GM12878 (cell line): ENCODE measurements around the gene TMEM170B. TPM values are rescaled to one million over a fixed set of nuclear protein-coding genes. Genes with fewer than 3 reads are reported as not detected.

Experiments
- ATAC-seq: fragments of 200-7000 bp; cut with Tn5 transposase; 3 replicates; pipeline ENCODE4 v1.9.1; 2020; ENCODE audit warnings: mild to moderate bottlenecking, moderate library complexity
- BruUV-seq: library from RNA; stranded (reverse); fragments of 400-500 nt; replicated peaks from 2 replicates; lab custom pipeline; 2021; lab: Mats Ljungman, UMichigan
- CTCF ChIA-PET: fragments of 300-600 bp; sonication (Branson Sonifier 250); formaldehyde crosslinking; extraction: SDS; loops from one replicate; lab custom pipeline; 2021; ENCODE audit warnings: inconsistent platforms; lab: Yijun Ruan, JAX
- POLR2A ChIA-PET: fragments of 350-600 bp; formaldehyde crosslinking; extraction: SDS; loops from one replicate; lab custom pipeline; 2021; ENCODE audit warnings: inconsistent platforms; lab: Charles Lee
- RAD21 ChIA-PET: fragments of 300-600 bp; sonication (Branson Sonifier 250); formaldehyde crosslinking; loops from one replicate; lab custom pipeline; 2023; ENCODE audit warnings: antibody characterized with exemption; ENCODE audit not compliant: unreplicated experiment; lab: Charles Lee
- SMC1A ChIA-PET: fragments of 300-600 bp; sonication (Branson Sonifier 250); formaldehyde crosslinking; loops from one replicate; lab custom pipeline; 2023; ENCODE audit not compliant: unreplicated experiment, uncharacterized antibody; lab: Charles Lee
- DNase-seq: peaks from one replicate; pipeline ENCODE4 v3.0.0-alpha.2; 2011; ENCODE audit warnings: low read depth, low spot score
- FAIRE-seq: peaks from 3 replicates; lab custom pipeline; 2011; peaks lifted over from hg19 to GRCh38; lab: Jason Lieb, UNC
- H2AFZ ChIP-seq: 2 replicates; pipeline ENCODE4 v1.6.0; 2011; ENCODE audit warnings: low read depth, low read length, control low read depth; ENCODE audit not compliant: control insufficient read depth
- H3K27ac ChIP-seq: 2 replicates; pipeline ENCODE4 v1.5.1; 2011; ENCODE audit warnings: control low read depth; ENCODE audit not compliant: control insufficient read depth, insufficient read depth
- H3K27me3 ChIP-seq, 2 experiments: replicated peaks in 1 of 2; 2 replicates each; pipeline versions ENCODE4 v1.6.0 to v1.6.1; 2011; ENCODE audit warnings: low read length in 1 of 2; ENCODE audit not compliant: control insufficient read depth in 2 of 2, insufficient read depth in 2 of 2
- H3K36me3 ChIP-seq, 2 experiments: 2 replicates each; pipeline ENCODE4 v1.5.1; 2011; ENCODE audit warnings: low read length in 1 of 2; ENCODE audit not compliant: control insufficient read depth in 2 of 2, insufficient read depth in 2 of 2
- H3K4me1 ChIP-seq: 2 replicates; pipeline ENCODE4 v1.6.1; 2011; ENCODE audit warnings: mild to moderate bottlenecking, low read length, moderate library complexity, mixed read lengths; ENCODE audit not compliant: control insufficient read depth, insufficient read depth
- H3K4me2 ChIP-seq: 2 replicates; pipeline ENCODE4 v1.6.0; 2011; ENCODE audit warnings: control low read depth; ENCODE audit not compliant: control insufficient read depth, insufficient read depth
- H3K4me3 ChIP-seq: fragments of 200-600 bp; sonication (generic); 2 replicates; pipeline ENCODE4 v1.5.1; 2016
- H3K79me2 ChIP-seq: 2 replicates; pipeline ENCODE4 v1.6.0; 2011; ENCODE audit warnings: low read length; ENCODE audit not compliant: control insufficient read depth, insufficient read depth
- H3K9ac ChIP-seq: 2 replicates; pipeline ENCODE4 v1.8.0; 2011; ENCODE audit warnings: low read length, control low read depth, mixed read lengths; ENCODE audit not compliant: control insufficient read depth, insufficient read depth
- H3K9me3 ChIP-seq: replicated peaks from 3 replicates; pipeline ENCODE4 v1.5.1; 2011; ENCODE audit warnings: mild to moderate bottlenecking, low read length; ENCODE audit not compliant: control insufficient read depth, insufficient read depth
- H4K20me1 ChIP-seq: 2 replicates; pipeline ENCODE4 v1.6.0; 2011; ENCODE audit not compliant: control insufficient read depth, insufficient read depth
- CREB1 ChIP-seq: IDR thresholded peaks from 2 replicates; pipeline ENCODE4 v1.6.1; 2012; ENCODE audit warnings: low read depth, mild to moderate bottlenecking, inconsistent platforms
- MEF2B ChIP-seq: fragments of 450-650 bp; IDR thresholded peaks from 2 replicates; pipeline ENCODE4 v1.6.1; 2018; ENCODE audit warnings: mild to moderate bottlenecking, moderate library complexity; ENCODE audit not compliant: partially characterized antibody, poor library complexity, severe bottlenecking
- NFYB ChIP-seq: IDR thresholded peaks from 2 replicates; pipeline ENCODE4 v1.6.1; 2011; ENCODE audit warnings: low read depth, mild to moderate bottlenecking, low read length, improper control_type of control experiment, moderate library complexity; ENCODE audit not compliant: insufficient read depth
- NKRF ChIP-seq: fragments of 450-650 bp; conservative IDR thresholded peaks from 2 replicates; pipeline ENCODE4 v1.6.1; 2017; ENCODE audit warnings: mild to moderate bottlenecking, moderate library complexity
- RAD21 ChIP-seq: IDR thresholded peaks from 2 replicates; pipeline ENCODE4 v1.6.1; 2011; ENCODE audit warnings: mild to moderate bottlenecking, low read depth, low read length, moderate library complexity; ENCODE audit not compliant: insufficient read depth
- RELA ChIP-seq: fragments of 450-650 bp; IDR thresholded peaks from 2 replicates; pipeline ENCODE4 v1.8.0; 2014; ENCODE audit warnings: borderline replicate concordance; ENCODE audit not compliant: partially characterized antibody
- SMAD1 ChIP-seq: fragments of 450-650 bp; IDR thresholded peaks from 2 replicates; pipeline ENCODE4 v1.6.1; 2018; ENCODE audit warnings: mild to moderate bottlenecking, low read depth; ENCODE audit not compliant: partially characterized antibody
- SMAD5 ChIP-seq: IDR thresholded peaks from 2 replicates; pipeline ENCODE4 v1.6.1; 2016; ENCODE audit warnings: antibody characterized with exemption, low read depth
- SREBF2 ChIP-seq: IDR thresholded peaks from 2 replicates; pipeline ENCODE4 v1.6.1; 2012; ENCODE audit warnings: mild to moderate bottlenecking, low read length
- WRNIP1 ChIP-seq: IDR thresholded peaks from 2 replicates; pipeline ENCODE4 v1.6.1; 2011; ENCODE audit warnings: low read depth, low read length, improper control_type of control experiment, borderline replicate concordance
- WGBS: methylation state at CpG from one replicate; pipeline ENCODE4 v1.1.6; 2016; ENCODE audit warnings: low lambda C conversion rate; ENCODE audit not compliant: insufficient replicate concordance, insufficient coverage; ENCODE audit errors: missing lambda C conversion rate; 5-methylcytosine and 5-hydroxymethylcytosine counted together
- in situ Hi-C: fragments of 300-500 bp; cut with MboI; formaldehyde crosslinking; loops from 9 replicates; pipeline ENCODE4 v1.14.3; 2018; ENCODE audit warnings: mixed read lengths
- intact Hi-C: fragments of 100-400 bp; cut with micrococcal nuclease; formaldehyde crosslinking; loops from one replicate; pipeline ENCODE4 v1.14.2; 2022; ENCODE audit not compliant: unreplicated experiment
- polyA plus RNA-seq, 11 experiments: library from polyadenylated mRNA; depleted of rRNA in 4 of 11; unstranded in 6 of 11; stranded (reverse) in 5 of 11; fragments of >200 nt; fragmentation: Nextera tagmentation in 4 of 11; fragmentation: Illumina TruSeq in 1 of 11; extraction: Ambion mirVana in 4 of 11; extraction: Trizol in 1 of 11; gene quantifications; 1 replicate in 1 of 11; 2 replicates in 10 of 11; pipeline versions ENCODE4 v1.2.1 to v1.2.3, GENCODE V29; 2011 to 2016; ENCODE audit warnings: inconsistent platforms in 2 of 11, missing spikeins in 2 of 11, low read depth in 1 of 11
- total RNA-seq, 4 experiments: library from RNA; depleted of rRNA in 3 of 4; stranded (reverse); fragments of >200 nt in 3 of 4; fragmentation: Illumina TruSeq in 1 of 4; extraction: Trizol in 1 of 4; gene quantifications; 2 replicates each; pipeline versions ENCODE4 v1.2.1 to v1.2.3, GENCODE V29; 2013 to 2021

Gene TMEM170B
- total and polyA plus RNA-seq, 10 of the 15 experiments (the other 5 are each of a cell fraction or from before 2014, with no cell fraction given), result 0.38 to 10.3 (median 4.2) TPM

- Histone ChIP-seq H3K79me2 (peaks cover 26% of the 10 kb centered on the region), H3K4me3 (peak overlapping the region; percentile 96), H3K4me1 (no peaks in the 10 kb centered on the region; the same call in 1 of the 2 replicates), H3K36me3 (no peaks in the 10 kb centered on the region), H3K9me3 (no peaks in the 10 kb centered on the region), H3K9ac (peak overlapping the region; percentile 73; the same call in 1 of the 2 replicates), H3K27me3 (no peaks in the 10 kb centered on the region), H2AFZ (peak overlapping the region; percentile 71), H4K20me1 (no peaks in the 10 kb centered on the region), H3K4me2 (peak overlapping the region; percentile 82), H3K27ac (no peak overlapping the region)
- BruUV-seq, result no TSS peak
- ATAC-seq (no peak), FAIRE-seq (no peak), DNase-seq (no peak)
- CTCF ChIA-PET, result interaction anchor here (0.9 to 2.3 kb wide), 6 partner anchors 9 to 1070 kb away, joined by 3 to 11 read pairs (median 4); no protein-coding TSS in a partner anchor
- SMC1A ChIA-PET, result interaction anchor here (0.8 to 2.0 kb wide), 6 partner anchors 11 to 43 kb away, joined by 3 to 18 read pairs (median 3); no protein-coding TSS in a partner anchor
- POLR2A ChIA-PET, result interaction anchor here (1.2 kb wide), 1 partner anchor 23 kb away, joined by 6 read pairs; no protein-coding TSS in a partner anchor
- RAD21 ChIA-PET, result interaction anchor here (1.0 to 2.4 kb wide), 7 partner anchors 23 to 295 kb away, joined by 3 to 13 read pairs (median 4); no protein-coding TSS in a partner anchor
- WGBS, result 40% methylated on average over 8 of the region's 8 CpGs
- in situ Hi-C loops, result no loop called here
- intact Hi-C loops, result no loop called here
- no peak for TF ChIP-seq SREBF2
- TF ChIP-seq WRNIP1, result no peak
- no peak for TF ChIP-seq NKRF
- TF ChIP-seq RELA, result no peak
- no peak for TF ChIP-seq NFYB
- no peak for TF ChIP-seq RAD21
- TF ChIP-seq SMAD1, result peak; percentile 19
- no peak for TF ChIP-seq SMAD5
- TF ChIP-seq MEF2B, result no peak
- 0 out of 2 replicates have a peak, but pooled peaks have one; percentile 12 for TF ChIP-seq CREB1
These were observed 1.4 kb downstream of the TMEM170B start for GRCh38 chr6:11538819-11539468.
